Measurements from ENCODE around the gene USP28. TPM values are rescaled to one million over a fixed set of nuclear protein-coding genes. Genes with fewer than 3 reads are reported as not detected.
"Not testable (repeated sequence)": the region's sequence is repeated elsewhere in the genome, so short reads cannot be mapped to it uniquely, and the experiment has no call there.

Gene USP28
- polyA plus RNA-seq, 1 experiment: 38.7 TPM

- TF ChIP-seq, protein P1, sequence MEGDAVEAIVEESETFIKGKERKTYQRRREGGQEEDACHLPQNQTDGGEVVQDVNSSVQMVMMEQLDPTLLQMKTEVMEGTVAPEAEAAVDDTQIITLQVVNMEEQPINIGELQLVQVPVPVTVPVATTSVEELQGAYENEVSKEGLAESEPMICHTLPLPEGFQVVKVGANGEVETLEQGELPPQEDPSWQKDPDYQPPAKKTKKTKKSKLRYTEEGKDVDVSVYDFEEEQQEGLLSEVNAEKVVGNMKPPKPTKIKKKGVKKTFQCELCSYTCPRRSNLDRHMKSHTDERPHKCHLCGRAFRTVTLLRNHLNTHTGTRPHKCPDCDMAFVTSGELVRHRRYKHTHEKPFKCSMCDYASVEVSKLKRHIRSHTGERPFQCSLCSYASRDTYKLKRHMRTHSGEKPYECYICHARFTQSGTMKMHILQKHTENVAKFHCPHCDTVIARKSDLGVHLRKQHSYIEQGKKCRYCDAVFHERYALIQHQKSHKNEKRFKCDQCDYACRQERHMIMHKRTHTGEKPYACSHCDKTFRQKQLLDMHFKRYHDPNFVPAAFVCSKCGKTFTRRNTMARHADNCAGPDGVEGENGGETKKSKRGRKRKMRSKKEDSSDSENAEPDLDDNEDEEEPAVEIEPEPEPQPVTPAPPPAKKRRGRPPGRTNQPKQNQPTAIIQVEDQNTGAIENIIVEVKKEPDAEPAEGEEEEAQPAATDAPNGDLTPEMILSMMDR (IDR thresholded peaks at IDR 0.05; ENCODE audit: low read depth, low read length): no peak
- H3K9me3 ChIP-seq (ENCODE audit: control insufficient read depth, insufficient read depth, low read length): no peaks in the 10 kb centered on the region
- ChIA-PET CTCF (interaction anchor here (1.4 to 3.4 kb wide), 5 partner anchors 9 to 456 kb away, joined by 3 to 30 read pairs (median 5); no protein-coding TSS in a partner anchor), POLR2A (no interaction called here)
- DNase-seq (ENCODE audit: low read depth, low spot score): no peak
- H3K4me3 ChIP-seq (ENCODE audit: low read depth, low read length): no peak overlapping the region
- no peaks in the 10 kb centered on the region for H3K27me3 ChIP-seq (ENCODE audit: control insufficient read depth, insufficient read depth, low read length)
- H3K27ac ChIP-seq (ENCODE audit: low read depth, low read length): no peak overlapping the region
These were observed 69.7 kb downstream of the USP28 start for GRCh38 chr11:113805640-113806039.

- POLR2A ChIA-PET: no interaction called here
- TF ChIP-seq, protein P1 (IDR thresholded peaks at IDR 0.05; ENCODE audit: low read depth, low read length): no peak
- CTCF ChIA-PET: interaction anchor here (0.6 to 1.7 kb wide), 2 partner anchors 29 to 497 kb away, joined by 4 read pairs; partner anchors contain the start of gene ZW10
- no peak overlapping the region for H3K4me3 ChIP-seq (ENCODE audit: low read depth, low read length)
- no peak overlapping the region for H3K27ac ChIP-seq (ENCODE audit: low read depth, low read length)
- H3K9me3 ChIP-seq (ENCODE audit: control insufficient read depth, insufficient read depth, low read length): no peaks in the 10 kb centered on the region
- DNase-seq (ENCODE audit: low read depth, low spot score): no peak
- no peaks in the 10 kb centered on the region for H3K27me3 ChIP-seq (ENCODE audit: control insufficient read depth, insufficient read depth, low read length)
These were observed 72.8 kb downstream of the USP28 start for GRCh38 chr11:113802621-113803020.

DNA sequence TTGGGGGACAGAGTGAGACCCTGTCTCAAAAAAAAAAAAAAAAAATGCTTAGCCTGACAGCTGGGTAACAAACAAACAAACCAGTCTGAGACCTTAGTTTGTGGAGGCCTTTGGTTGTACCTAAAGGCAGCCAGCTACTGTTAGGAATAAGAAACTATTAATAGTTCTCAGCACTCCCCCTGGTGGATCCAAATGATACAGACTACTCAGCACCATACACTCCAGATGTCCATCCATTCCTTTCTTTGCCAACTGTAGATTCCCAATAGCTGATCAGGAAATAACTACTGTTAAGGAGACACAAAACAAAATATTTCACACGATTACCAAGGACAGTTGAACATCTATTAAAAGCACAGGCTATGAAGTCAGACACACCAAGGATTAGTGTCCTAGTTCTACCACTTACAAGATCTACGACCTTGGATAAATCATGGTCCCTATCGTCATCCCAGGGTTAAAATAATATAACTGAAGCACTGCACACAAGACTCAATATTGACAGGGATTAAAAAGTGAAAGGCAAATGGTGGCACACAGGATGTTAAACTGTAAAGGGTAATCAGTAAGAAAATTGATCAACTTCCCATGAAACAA lies 78.6 kb downstream of the USP28 start:
- H3K27ac ChIP-seq (ENCODE audit: low read depth, low read length): no peak overlapping the region
- H3K9me3 ChIP-seq (ENCODE audit: control insufficient read depth, insufficient read depth, low read length): no peaks in the 10 kb centered on the region
- TF ChIP-seq, protein P1 (IDR thresholded peaks at IDR 0.05; ENCODE audit: low read depth, low read length): peak; percentile 77
- ChIA-PET POLR2A (no interaction called here), CTCF (interaction anchor here (0.6 to 2.8 kb wide), 28 partner anchors 9 to 1232 kb away, joined by 3 to 30 read pairs (median 3); partner anchors contain the start of gene ZW10)
- no peak overlapping the region for H3K4me3 ChIP-seq (ENCODE audit: low read depth, low read length)
- no peaks in the 10 kb centered on the region for H3K27me3 ChIP-seq (ENCODE audit: control insufficient read depth, insufficient read depth, low read length)
- no peak for DNase-seq (ENCODE audit: low read depth, low spot score)

DNA sequence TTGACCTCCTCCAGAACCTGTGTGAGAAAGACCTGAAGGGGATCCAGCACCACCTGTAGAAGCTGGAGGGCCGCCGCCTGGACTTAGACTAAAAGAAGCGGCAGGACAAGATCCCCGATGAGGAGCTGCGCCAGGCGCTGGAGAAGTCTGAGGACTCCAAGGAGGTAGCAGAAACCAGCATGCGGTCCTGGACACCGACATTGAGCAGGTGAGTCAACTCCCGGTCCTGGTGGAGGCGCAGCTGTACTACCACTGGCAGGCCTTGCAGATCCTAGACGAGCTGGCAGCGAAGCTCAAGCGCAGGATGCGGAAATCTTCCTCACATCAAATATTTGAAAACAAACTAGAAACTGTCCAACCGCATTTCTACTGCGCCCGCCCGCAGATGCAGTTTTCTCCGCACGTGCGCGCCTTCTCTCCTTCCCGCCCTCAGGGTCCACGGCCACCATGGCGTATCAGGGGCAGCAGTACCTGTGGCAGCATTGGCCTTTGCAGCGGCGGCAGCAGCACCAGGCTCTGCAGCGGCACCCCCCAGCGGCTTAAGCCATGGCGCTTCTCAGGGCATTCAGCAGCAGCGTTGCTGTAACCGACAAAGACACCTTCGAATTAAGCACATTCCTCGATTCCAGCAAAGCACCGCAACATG lies 85.6 kb downstream of the USP28 start:
- TF ChIP-seq, protein P1 (IDR thresholded peaks at IDR 0.05; ENCODE audit: low read depth, low read length): no peak
- H3K27ac ChIP-seq (ENCODE audit: low read depth, low read length): no peak overlapping the region
- CTCF ChIA-PET: no interaction called here
- H3K9me3 ChIP-seq (ENCODE audit: control insufficient read depth, insufficient read depth, low read length): no peaks in the 10 kb centered on the region; the same call in 1 of the 2 replicates
- H3K4me3 ChIP-seq (ENCODE audit: low read depth, low read length): no peak overlapping the region
- POLR2A ChIA-PET: no interaction called here
- H3K27me3 ChIP-seq (ENCODE audit: control insufficient read depth, insufficient read depth, low read length): no peaks in the 10 kb centered on the region
- DNase-seq (ENCODE audit: low read depth, low spot score): no peak

GRCh38 chr11:113789016-113789415 lies 86.4 kb downstream of the USP28 start:
- DNase-seq (ENCODE audit: low read depth, low spot score): not testable (repeated sequence)

More at GRCh38 chr11:113789016-113789415, 86.4 kb downstream of the USP28 start:
- H3K27me3 ChIP-seq (ENCODE audit: control insufficient read depth, insufficient read depth, low read length); H3K27ac ChIP-seq (ENCODE audit: low read depth, low read length); H3K9me3 ChIP-seq (ENCODE audit: control insufficient read depth, insufficient read depth, low read length); H3K4me3 ChIP-seq (ENCODE audit: low read depth, low read length); POLR2A ChIA-PET: not testable (repeated sequence)
- CTCF ChIA-PET: interaction anchor here (0.7 kb wide), 1 partner anchor 17 kb away, joined by 3 read pairs; no protein-coding TSS in a partner anchor
